Posterior cingulate gyrus (tissue), 11 donors: ENCODE measurements around the gene MLLT3.
"Not testable (repeated sequence)": the region's sequence is repeated elsewhere in the genome, so short reads cannot be mapped to it uniquely, and the experiment has no call there.

Experiments used
- DNase-seq, 10 donors: peaks; one replicate each; pipeline versions ENCODE4 v3.0.0 to v3.0.0-alpha.2; 2020 to 2021; ENCODE audit warnings: mixed read lengths in 3 of 10
- intact Hi-C: fragments of 100-400 bp; cut with DNase I; formaldehyde crosslinking; loops from one replicate; pipeline ENCODE4 v1.15.1; 2023

MLLT3 gene

DNA sequence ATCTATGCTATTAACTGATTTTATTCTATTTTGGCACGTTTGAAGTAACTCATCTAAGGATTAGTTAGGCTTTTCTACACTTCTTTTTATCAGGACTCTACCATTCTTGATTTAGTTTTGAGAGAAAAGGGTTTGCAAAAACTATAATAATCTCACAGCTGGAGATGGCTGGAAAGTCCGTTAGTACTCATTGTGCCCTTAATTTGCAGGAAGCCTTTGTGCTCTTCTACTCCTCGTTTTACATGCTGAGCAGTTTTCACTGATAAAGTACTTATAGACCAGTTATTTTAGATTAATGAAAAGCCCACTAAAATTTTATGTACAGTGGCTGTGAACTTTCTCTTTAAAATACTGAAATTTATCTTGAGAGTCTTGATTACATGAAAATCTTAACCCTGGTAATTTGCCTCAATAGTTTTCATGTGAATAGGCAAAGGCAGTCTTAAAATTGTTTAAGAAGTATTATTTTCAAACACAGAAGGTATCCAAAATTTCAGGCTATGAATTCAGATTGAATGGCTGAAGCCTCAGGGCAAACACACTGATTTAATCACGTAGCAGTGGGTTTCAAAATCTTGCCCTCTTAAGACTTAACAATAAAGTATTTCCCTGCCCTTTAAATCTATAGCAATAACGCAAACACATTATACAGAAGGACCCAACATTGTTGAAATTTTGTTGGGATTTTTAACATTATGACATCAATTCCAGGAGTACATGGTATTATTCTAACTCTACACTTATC is 18.6 kb downstream of the MLLT3 start:
- DNase-seq, result no peak
- intact Hi-C loops, result no loop called here

GRCh38 chr9:20601292-20601691 is 21.0 kb downstream of the MLLT3 start:
- no peak for DNase-seq
- intact Hi-C loops, result no loop called here

DNA sequence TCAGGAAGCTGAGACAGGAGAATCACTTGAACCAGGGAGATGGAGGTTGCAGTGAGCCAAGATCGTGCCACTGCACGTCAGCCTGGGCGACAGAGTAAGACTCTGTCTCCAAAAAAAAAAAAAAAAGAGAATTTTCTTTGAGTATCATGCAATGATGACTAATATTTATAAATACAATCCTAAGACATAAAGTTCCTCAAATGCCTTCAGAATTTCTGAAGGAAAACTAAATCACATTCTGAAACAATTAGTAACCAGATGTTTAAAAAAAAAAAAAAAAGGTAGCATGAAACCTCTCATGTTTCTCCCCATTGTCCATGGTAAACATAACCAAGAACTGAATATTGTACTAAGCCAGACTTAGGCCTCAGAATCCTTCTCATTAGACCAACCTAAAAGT is 23.1 kb downstream of the MLLT3 start:
- intact Hi-C loops, result no loop called here

GRCh38 chr9:20598367-20598766 is 23.9 kb downstream of the MLLT3 start:
- intact Hi-C loops, result no loop called here
- no peak for DNase-seq

More for the DNA sequence above, 23.1 kb downstream of the MLLT3 start:
- no peak for DNase-seq

DNA sequence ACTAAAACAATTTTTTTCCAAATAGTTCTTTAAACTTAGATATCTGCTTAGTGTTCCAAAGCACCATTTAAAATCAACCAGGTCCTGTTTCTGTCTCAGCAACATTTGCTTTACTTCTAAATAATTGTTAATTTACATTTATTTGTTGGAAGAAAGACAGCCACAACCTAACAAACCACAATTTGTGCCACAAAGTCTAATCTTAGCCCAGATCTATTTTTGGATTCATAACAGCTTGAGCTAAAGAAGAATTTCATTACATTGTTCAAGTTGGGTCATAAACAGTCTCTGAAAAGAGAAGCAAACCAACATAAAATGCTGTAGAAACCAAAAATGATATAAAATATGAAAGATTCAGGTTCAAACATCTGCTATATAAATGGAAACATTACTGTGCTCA is 24.4 kb downstream of the MLLT3 start:
- no peak for DNase-seq
- intact Hi-C loops, result no loop called here

DNA sequence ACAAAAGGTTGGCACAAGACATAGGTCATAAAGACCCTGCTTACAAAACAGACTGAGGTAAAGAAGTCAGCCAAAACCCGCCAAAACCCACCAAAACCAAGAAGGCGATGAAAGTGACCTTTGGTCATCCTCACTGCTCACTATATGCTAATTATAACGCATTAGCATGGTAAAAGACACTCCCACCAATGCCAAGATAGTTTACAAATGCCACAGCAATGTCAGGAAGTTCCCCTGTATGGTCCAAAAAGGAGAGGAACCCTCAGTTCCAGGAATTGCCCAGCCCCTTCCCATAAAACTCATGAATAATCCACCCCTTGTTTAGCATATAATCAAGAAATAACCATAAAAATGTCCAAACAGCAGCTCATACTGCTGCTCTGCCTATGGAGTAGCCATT is 27.7 kb downstream of the MLLT3 start:
- DNase-seq, result no peak
- intact Hi-C loops, result no loop called here

GRCh38 chr9:20593537-20593936 is 28.8 kb downstream of the MLLT3 start:
- intact Hi-C loops, result no loop called here
- no peak for DNase-seq

DNA sequence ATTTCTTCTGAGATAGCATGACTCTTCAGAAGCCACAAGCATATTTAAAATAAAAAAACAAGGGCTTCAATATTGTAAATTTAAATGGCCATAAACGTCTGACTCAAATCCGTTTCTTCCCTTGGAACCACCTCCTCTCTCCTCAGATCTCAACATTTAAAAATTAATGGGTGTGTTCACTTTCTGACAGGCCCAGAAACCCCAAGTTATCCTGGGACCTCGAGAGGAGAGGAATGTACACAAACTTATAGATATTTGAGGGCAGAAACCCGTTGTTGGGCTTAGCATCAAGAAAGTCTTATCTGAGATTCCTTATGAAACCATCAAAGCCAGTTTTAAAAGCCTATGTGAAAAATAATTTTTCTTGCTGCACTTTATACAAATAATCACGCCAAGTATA is 29.2 kb downstream of the MLLT3 start:
- no peak for DNase-seq
- intact Hi-C loops, result no loop called here

DNA sequence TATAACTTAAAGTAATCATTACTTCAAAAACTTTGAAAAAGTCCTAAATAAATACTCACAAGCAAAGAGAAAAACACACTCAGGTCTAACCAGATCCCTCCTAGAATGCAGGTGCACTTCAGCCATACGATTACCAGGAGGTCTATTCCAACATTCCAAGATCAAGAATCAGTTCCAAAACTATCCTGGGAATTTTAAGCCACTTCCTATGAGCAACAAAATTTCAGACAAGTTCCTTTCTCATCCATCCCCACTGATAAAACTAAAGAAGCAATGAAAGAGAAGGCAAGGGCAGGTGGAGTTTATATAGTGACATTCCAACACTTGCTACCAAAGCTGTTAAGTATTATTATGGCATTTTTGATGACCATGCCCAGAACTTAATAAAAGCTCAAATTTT is 29.6 kb downstream of the MLLT3 start:
- no peak for DNase-seq
- intact Hi-C loops, result no loop called here

DNA sequence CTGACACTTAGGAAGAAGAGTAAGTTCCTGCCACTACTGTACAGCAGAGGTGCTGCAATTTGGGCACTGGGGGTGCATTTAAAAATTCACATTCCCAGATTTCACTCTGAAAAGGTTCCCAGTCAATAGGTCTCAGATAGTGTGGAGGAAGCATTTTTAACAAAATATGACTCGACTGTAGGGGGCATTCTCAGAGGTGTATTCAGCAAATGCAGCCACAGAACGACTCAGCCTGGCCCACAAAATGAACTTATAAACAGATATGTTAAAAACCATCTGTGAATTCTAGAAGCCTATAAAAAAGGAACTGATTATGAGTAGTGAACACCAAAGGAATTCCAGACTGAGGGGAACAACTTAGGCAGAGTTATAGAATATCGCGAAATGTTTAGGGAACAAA is 31.1 kb downstream of the MLLT3 start:
- intact Hi-C loops, result no loop called here
- DNase-seq, result no peak

DNA sequence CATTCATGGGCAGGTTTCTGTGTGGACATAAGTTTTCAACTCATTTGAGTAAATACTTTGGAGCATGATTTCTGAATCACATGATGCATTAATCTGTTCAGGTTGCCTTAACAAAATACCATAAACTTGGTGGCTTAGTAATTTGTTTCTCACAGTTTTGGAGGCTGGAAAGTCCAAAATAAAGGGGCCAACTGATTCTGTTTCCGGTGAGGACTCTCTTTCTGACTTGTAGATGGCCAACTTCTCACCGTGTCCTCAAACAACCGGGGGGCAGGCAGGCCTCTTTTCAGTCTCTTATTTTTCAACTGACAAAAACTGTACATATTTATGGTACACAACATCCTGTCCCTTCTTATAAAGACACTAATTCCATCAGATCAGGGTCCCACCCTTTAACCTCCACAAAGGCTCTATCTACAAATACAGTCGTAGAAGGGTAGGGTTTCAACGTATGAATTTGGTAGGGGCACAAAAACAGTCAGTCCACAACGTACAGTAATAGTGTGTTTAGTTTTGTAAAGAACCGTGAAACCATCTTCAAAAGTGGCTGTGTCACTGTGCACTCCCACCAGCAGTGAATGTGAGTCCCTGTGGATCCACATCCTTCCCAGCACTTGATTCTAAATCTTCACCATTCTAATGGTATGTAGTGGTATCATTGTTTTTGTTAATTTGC is 37.2 kb downstream of the MLLT3 start:
- no peak for DNase-seq
- intact Hi-C loops, result no loop called here

DNA sequence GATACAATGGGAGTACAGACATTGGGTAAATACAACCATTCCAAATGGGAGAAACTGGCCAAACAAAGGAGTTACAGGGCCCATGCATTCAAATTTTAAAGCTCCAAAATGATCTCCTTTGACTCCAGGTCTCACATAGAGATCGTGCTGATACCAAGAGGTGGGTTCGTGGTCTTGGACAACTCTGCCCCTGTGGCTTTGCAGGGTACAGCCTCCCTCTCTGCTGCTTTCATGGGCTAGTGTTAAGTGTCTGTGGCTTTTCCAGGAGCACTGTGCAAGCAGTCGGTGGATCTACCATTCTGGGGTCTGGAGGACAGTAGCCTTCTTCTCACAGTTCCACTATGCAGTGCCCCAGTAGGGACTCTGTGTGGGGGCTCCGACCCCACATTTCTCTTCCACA is 39.2 kb downstream of the MLLT3 start:
- DNase-seq, intact Hi-C loops: not testable (repeated sequence)

GRCh38 chr9:20582150-20582549 is 40.1 kb downstream of the MLLT3 start:
- no peak for DNase-seq
- intact Hi-C loops, result no loop called here

DNA sequence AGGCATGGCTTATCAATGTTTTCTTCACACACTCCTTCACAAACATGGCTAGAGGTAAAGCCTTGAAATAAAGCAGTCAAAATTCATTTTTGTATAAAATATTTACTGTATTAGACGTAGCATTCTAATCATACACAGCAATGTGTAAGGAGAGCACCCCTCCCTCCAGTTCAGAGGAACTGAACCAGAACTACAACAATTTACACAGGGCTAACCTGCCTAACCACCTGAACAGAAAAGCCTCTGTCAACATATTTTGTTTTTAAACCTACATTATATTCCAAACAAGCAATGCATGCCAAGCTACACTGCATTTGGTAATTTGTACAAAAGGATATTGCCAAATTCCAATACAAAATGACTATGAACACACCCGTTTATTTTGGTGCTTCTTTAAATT is 41.6 kb downstream of the MLLT3 start:
- intact Hi-C loops, result no loop called here

DNA sequence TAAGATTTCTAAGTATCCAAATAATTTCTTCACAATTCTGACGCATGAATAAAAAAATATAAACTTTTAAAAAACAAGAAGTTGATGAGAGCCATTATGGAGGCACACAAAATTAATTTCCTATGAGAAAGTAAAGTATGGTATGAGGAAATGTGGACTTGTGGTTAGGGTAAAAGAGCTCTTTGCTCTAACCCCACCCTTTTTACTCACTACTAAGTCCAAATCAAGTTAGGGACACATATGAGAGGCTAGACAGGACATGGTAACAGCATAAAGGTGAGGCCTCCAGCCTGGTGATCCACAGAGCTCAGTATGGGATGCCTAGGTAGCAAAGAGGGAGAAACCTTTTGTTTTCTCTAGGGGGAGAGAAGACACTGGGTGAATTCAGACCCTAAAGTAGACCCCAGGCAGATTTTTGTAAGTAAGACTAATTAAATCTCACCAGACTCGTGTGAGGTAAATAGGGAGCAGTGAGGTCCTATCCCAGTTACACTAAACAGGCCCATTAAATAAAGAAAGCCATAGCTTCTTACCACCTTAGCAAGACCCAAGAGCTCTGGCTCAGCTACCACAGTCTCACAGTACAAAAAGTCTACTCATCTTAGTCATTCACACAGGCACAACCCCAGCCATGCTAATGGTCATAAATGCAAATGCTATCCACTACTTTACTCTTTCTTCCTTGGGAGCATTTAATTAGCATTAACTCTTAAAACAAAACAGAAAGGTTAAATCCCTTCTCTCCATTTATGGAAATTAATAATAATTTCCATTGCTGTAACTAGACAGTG is 42.6 kb downstream of the MLLT3 start:
- intact Hi-C loops, result no loop called here
- no peak for DNase-seq

More for the DNA sequence above, 41.6 kb downstream of the MLLT3 start:
- no peak for DNase-seq

DNA sequence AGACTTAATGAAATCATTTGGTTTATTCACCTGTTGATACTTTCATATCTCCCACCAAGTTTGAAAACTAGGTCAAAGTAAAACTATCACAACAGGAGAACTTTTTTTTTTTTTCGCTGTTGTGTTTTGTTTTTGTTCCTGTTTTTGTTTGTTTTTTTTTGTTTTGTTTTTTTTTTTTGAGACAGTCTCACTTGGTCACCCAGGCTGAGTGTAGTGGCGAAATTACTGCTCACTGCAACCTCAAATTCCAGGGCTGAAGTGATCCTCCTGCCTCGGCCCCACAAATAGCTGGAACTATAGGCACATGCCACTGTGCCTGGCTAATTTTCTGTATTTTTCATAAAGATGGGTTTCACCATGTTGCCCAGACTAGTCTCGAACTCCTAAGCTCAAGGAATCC is 49.3 kb downstream of the MLLT3 start:
- intact Hi-C loops, result no loop called here

GRCh38 chr9:20570756-20571155 is 51.5 kb downstream of the MLLT3 start:
- no peak for DNase-seq
- intact Hi-C loops, result no loop called here

More for the DNA sequence above, 49.3 kb downstream of the MLLT3 start:
- DNase-seq, result no peak

DNA sequence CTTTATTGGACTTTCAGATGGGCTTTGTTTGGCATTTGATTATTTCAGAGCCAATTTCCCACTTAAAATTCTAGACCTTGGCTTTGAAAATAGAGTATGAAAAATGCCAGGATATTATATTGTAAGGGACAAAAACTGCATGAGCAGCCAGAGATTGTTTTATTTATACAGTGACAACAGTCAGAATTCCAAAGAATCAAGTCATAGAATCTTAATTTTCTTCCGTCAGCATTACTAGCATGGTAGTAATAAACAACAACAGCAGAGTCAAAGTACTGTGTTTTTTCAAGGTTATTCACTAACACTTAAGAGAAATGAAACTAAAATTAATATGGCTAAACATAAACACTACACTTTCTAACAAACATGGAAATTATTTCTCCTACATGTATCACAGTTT is 52.2 kb downstream of the MLLT3 start:
- intact Hi-C loops, result no loop called here
- DNase-seq, result no peak

DNA sequence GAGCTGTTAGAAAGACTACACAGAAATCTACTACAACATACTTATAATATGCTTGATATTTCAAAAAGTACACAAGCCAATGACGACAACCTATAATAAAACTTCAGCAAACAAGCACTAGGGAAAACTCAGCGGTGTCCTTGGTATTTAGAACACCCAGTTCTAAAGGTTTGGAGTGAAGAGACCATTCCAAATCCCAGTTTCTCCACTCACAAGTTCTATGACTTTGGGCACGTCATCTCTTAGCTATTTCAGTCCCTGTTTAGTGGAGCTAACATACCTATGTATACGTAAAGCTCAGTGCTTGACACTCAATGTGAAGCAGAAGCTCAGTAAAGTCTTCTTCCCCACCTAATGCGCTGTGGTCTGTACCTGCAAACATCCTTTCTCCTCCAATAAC is 52.8 kb downstream of the MLLT3 start:
- no peak for DNase-seq
- intact Hi-C loops, result no loop called here

GRCh38 chr9:20568400-20568799 is 53.9 kb downstream of the MLLT3 start:
- intact Hi-C loops, result no loop called here
- DNase-seq, result no peak

DNA sequence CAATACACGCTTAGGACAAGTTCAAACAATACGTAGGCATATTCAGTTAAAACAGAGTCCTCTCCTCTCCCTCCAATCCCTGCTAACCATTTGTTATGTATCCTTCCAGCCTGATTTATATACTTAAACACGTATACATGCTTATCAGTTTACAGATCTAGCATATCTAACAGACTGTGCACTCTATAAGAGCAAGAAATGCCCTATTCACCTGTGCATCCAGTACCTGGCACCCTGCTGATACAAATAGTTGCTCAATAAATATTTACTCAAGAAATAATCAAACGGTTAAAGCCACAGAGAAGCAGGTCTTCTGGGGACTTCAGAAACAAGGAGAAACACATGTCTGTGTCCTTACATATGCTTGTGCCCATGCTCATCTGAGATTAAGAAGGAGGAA is 55.9 kb downstream of the MLLT3 start:
- intact Hi-C loops, result no loop called here
- no peak for DNase-seq

DNA sequence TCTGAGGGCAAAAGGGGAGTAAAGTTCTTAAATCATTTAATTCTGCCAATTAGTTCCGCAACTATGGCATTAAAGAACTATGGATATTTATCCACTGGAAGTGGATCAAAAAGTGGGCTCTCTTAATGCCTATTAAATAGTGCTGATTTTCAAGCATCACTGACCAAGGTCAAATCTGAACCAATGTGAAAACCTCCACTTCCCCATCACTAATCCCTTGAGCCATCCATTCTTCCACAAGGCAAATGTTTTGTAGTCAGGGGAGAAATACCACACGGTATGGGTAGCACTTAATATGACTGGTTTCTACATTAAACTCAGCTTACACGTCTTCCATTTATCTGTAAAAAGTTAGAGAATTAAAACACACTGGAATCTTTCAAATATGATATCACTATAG is 57.6 kb downstream of the MLLT3 start:
- no peak for DNase-seq
- intact Hi-C loops, result no loop called here
